NT2/D1 (cell line): ENCODE results near the gene BLM.

Experiments used
- DNase-seq: peaks from one replicate; pipeline ENCODE4 v3.0.0-alpha.2; 2011; ENCODE audit warnings: low read depth, low spot score
- H3K27me3 ChIP-seq: 2 replicates; pipeline ENCODE4 v1.6.0; 2011; ENCODE audit warnings: mild to moderate bottlenecking; ENCODE audit not compliant: insufficient read length, insufficient read depth
- H3K36me3 ChIP-seq: 2 replicates; pipeline ENCODE4 v1.6.1; 2011; ENCODE audit warnings: mild to moderate bottlenecking, low read length, mixed read lengths; ENCODE audit not compliant: insufficient read depth, insufficient read length
- H3K4me1 ChIP-seq: 2 replicates; pipeline ENCODE4 v1.5.1; 2011; ENCODE audit not compliant: insufficient read depth, insufficient read length
- H3K4me3 ChIP-seq: 2 replicates; pipeline ENCODE4 v1.5.1; 2011; ENCODE audit warnings: low read depth; ENCODE audit not compliant: insufficient read length
- H3K9ac ChIP-seq: 2 replicates; pipeline ENCODE4 v1.6.0; 2011; ENCODE audit warnings: low read depth; ENCODE audit not compliant: insufficient read length
- H3K9me3 ChIP-seq: 2 replicates; pipeline ENCODE4 v1.5.1; 2011; ENCODE audit warnings: mild to moderate bottlenecking, low read length; ENCODE audit not compliant: insufficient read depth
- SUZ12 ChIP-seq: IDR thresholded peaks from 2 replicates; pipeline ENCODE4 v1.6.1; 2011; ENCODE audit not compliant: insufficient read length, insufficient read depth; ENCODE audit errors: extremely low read depth
- YY1 ChIP-seq: IDR thresholded peaks from 2 replicates; pipeline ENCODE4 v1.6.1; 2011; ENCODE audit not compliant: insufficient read length, insufficient read depth
- ZNF274 ChIP-seq: IDR thresholded peaks from 2 replicates; pipeline ENCODE4 v1.6.1; 2011; ENCODE audit warnings: mild to moderate bottlenecking, low read depth, low read length

The BLM gene

DNA sequence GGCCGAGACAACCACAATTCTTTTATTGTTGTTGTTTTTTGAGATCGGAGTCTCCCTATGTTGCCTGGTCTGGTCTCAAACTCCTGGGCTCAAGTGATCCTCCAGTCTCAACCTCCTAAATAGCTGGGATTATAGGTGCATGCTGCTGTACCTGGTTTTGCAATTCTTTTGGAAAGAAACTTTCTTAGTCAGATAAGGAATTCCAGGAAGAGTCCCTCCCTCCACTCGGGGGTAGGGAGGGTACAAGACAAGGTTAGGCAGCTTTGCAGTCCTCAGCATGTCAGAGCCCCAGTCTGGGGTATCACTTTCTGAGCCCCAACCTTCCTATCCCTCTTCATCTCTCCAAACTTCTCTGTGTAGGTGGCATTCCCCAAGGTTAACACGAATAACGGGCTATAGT is 117.5 kb downstream of the BLM start:
- H3K36me3 ChIP-seq, result no peaks in the 10 kb centered on the region
- no peak for DNase-seq
- no peaks in the 10 kb centered on the region for H3K27me3 ChIP-seq
- no peak overlapping the region for H3K4me3 ChIP-seq
- no peaks in the 10 kb centered on the region for H3K9me3 ChIP-seq
- no peak overlapping the region for H3K9ac ChIP-seq
- TF ChIP-seq ZNF274 (no peak), YY1 (no peak), SUZ12 (no peak)
- H3K4me1 ChIP-seq, result peaks cover 18% of the 10 kb centered on the region

DNA sequence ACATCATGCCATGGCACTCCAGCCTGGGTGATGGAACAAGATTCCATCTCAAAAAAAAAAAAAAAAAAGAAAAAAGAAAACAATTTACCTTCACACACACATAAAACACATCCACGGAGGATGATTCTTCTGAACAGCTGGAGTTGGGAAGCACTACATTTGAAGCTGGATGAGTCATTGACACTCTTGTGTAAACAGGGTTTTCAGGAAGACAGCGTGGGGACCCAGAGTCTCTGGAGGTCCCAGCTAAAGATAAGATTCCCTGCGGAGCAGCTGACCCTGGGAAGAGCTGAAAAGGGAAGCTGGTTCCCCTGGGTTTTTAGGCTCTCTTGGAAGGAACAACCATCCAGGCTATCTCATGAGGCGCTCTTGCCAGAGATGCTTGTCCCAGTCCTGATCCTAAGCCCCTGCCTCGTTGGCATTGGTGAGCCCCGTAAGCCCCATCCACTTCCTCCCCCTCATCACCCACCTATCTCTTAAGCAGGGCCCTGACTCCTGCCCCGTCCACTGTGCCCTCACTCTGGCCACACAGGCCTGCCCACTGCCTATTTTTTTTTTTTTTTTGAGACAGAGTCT is 119.2 kb downstream of the BLM start:
- H3K4me3 ChIP-seq, result no peak overlapping the region
- H3K9me3 ChIP-seq, result no peaks in the 10 kb centered on the region
- DNase-seq, result no peak
- no peak for TF ChIP-seq SUZ12
- no peak for TF ChIP-seq ZNF274
- TF ChIP-seq YY1, result no peak
- H3K36me3 ChIP-seq, result no peaks in the 10 kb centered on the region
- peaks cover 27% of the 10 kb centered on the region for H3K4me1 ChIP-seq
- H3K27me3 ChIP-seq, result no peaks in the 10 kb centered on the region
- H3K9ac ChIP-seq, result peak overlapping the region; percentile 46

- Histone ChIP-seq H3K4me1 (peaks cover 27% of the 10 kb centered on the region), H3K27me3 (no peaks in the 10 kb centered on the region), H3K9ac (no peak overlapping the region), H3K36me3 (no peaks in the 10 kb centered on the region), H3K9me3 (no peaks in the 10 kb centered on the region), H3K4me3 (no peak overlapping the region)
- DNase-seq, result no peak
- no peak for TF ChIP-seq ZNF274
- TF ChIP-seq YY1, result no peak
- no peak for TF ChIP-seq SUZ12
These were observed 119.9 kb downstream of the BLM start for GRCh38 chr15:90837094-90837493.

GRCh38 chr15:90838139-90838538 is 121.0 kb downstream of the BLM start:
- Histone ChIP-seq H3K4me3 (no peak overlapping the region), H3K36me3 (no peaks in the 10 kb centered on the region), H3K27me3 (no peaks in the 10 kb centered on the region), H3K9ac (no peak overlapping the region), H3K4me1 (peaks cover 27% of the 10 kb centered on the region), H3K9me3 (no peaks in the 10 kb centered on the region)
- TF ChIP-seq YY1 (no peak), ZNF274 (no peak), SUZ12 (no peak)
- DNase-seq, result no peak

GRCh38 chr15:90838544-90838943 is 121.4 kb downstream of the BLM start:
- TF ChIP-seq SUZ12, result no peak
- TF ChIP-seq ZNF274, result no peak
- TF ChIP-seq YY1, result no peak
- H3K9me3 ChIP-seq, result no peaks in the 10 kb centered on the region
- no peak overlapping the region for H3K4me3 ChIP-seq
- H3K27me3 ChIP-seq, result no peaks in the 10 kb centered on the region
- no peaks in the 10 kb centered on the region for H3K36me3 ChIP-seq
- DNase-seq, result no peak
- peaks cover 27% of the 10 kb centered on the region for H3K4me1 ChIP-seq
- H3K9ac ChIP-seq, result no peak overlapping the region

DNA sequence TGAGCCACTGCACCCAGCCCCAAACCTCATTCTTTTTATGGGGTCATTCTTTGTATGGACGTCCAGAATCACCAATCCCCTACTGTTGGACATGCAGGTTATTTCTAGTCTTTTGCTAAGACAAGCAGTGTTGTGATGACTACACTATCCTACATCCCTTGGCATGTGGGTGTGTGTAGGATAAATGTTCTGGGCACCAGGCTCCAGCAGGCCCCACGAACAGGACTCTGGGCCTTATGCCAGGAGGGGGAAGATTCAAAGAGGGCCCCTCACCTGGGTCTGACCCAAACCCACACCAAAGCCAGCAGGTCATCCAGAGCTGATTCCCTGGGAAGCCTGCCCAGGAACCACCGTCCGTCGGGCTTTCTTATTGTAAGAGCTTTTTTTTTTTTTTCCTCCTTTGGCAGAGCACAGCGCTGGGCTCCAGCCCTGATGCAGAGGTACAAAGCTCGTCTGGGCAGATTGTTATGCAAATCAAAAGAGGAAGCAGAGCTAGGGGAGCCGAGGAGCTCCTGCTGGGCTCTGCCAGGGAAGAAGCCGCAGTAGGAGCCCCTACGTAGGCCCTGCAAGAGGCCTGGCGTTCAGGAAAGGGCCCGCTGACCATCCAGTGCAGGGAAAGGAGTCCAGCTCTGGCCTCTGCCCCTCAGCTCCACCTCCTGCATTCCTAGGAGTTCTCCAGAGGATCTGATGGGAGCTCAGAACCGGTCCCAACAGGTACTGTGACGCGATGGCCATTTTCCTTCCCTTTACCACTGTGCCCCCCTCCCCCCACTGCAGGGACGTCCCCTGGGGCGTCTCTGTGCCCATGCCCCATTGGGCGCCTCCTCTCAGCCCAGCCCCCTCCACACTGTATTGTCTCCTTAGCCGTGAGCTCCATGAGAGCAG is 122.3 kb downstream of the BLM start:
- Histone ChIP-seq H3K4me3 (peak overlapping the region; percentile 25), H3K36me3 (no peaks in the 10 kb centered on the region), H3K4me1 (peaks cover 29% of the 10 kb centered on the region), H3K9ac (peak overlapping the region; percentile 65), H3K27me3 (no peaks in the 10 kb centered on the region), H3K9me3 (no peaks in the 10 kb centered on the region)
- DNase-seq, result peak; percentile 90
- TF ChIP-seq YY1 (no peak), SUZ12 (no peak), ZNF274 (no peak)

- DNase-seq, result no peak
- H3K9ac ChIP-seq, result peak overlapping the region; percentile 65
- H3K9me3 ChIP-seq, result no peaks in the 10 kb centered on the region
- H3K4me3 ChIP-seq, result peak overlapping the region; percentile 25
- peaks cover 36% of the 10 kb centered on the region for H3K4me1 ChIP-seq
- H3K36me3 ChIP-seq, result no peaks in the 10 kb centered on the region
- H3K27me3 ChIP-seq, result no peaks in the 10 kb centered on the region
- TF ChIP-seq SUZ12, result no peak
- no peak for TF ChIP-seq ZNF274
- no peak for TF ChIP-seq YY1
These were observed 123.2 kb downstream of the BLM start for GRCh38 chr15:90840157-90840855.
